Measurements from ENCODE around the gene MAD1L1. TPM values are rescaled to one million over a fixed set of nuclear protein-coding genes. Genes with fewer than 3 reads are reported as not detected.

The MAD1L1 gene
- total RNA-seq, 1 donor from 2014 or later: 53.8 TPM

DNA sequence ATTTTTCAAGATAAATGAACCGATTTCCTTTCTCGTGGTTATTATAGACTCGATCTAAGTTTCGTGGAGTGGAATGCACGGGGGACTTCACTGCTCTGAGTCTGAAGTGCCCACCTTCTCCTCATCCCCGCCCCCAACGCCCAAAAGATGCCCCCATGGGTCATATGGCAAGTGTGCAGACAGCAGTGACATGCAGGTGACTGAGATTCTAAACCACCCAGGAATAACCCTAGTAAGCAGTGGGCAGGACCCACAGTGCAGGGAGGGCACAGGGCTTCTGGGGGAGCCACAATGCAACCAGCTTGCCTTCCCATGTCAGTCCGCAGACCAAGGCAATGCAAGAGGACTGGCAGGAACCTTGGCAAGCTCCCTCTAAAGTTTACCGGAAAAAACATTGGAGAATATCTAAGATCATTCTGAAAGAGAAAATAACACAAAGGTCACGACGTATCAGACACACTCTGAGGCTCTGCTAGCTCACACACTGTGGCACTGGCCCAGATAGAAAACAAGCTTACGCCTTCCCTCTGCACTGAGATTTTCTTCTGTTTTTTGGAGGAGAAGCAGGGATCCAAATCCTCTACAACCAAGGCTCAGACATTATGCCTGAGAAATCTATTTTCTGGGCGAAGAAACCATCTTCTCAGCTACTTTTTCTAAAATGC, 239.6 kb downstream of the MAD1L1 start:
- Mint-ChIP-seq H3K9me3 (no peaks in the 10 kb centered on the region), H3K4me3 (no peak overlapping the region), H3K4me1 (no peaks in the 10 kb centered on the region), H3K27ac (ENCODE audit: unreplicated experiment) (peak overlapping the region; percentile 47), H3K36me3 (ENCODE audit: low read depth) (no peaks in the 10 kb centered on the region), H3K27me3 (ENCODE audit: low read depth) (no peaks in the 10 kb centered on the region)
- TF ChIP-seq, protein P1, sequence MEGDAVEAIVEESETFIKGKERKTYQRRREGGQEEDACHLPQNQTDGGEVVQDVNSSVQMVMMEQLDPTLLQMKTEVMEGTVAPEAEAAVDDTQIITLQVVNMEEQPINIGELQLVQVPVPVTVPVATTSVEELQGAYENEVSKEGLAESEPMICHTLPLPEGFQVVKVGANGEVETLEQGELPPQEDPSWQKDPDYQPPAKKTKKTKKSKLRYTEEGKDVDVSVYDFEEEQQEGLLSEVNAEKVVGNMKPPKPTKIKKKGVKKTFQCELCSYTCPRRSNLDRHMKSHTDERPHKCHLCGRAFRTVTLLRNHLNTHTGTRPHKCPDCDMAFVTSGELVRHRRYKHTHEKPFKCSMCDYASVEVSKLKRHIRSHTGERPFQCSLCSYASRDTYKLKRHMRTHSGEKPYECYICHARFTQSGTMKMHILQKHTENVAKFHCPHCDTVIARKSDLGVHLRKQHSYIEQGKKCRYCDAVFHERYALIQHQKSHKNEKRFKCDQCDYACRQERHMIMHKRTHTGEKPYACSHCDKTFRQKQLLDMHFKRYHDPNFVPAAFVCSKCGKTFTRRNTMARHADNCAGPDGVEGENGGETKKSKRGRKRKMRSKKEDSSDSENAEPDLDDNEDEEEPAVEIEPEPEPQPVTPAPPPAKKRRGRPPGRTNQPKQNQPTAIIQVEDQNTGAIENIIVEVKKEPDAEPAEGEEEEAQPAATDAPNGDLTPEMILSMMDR (conservative IDR thresholded peaks at IDR 0.05): no peak
- no peak for DNase-seq (ENCODE audit: low read depth, low spot score)

DNA sequence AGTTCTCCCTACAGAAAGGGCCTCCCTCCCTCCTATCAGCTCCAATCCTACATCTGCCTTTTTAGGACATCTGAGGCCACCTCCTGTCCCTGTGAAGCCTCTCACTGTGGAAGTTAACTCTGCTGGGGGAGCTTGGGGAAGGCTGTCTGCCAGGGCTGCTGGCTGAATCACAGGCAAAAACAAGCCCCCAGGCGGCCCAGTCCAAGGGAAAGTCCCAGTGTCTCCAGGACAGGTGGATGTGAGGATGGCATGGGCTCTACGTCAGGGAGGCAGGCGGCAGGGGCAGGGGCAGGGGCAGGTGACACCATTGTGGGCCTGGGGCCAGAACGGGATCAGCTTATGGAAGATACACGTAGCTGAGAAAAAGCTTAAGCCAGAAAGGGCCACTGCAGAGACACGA, 240.2 kb downstream of the MAD1L1 start:
- H3K4me3 Mint-ChIP-seq: no peak overlapping the region
- no peaks in the 10 kb centered on the region for H3K36me3 Mint-ChIP-seq (ENCODE audit: low read depth)
- no peaks in the 10 kb centered on the region for H3K27me3 Mint-ChIP-seq (ENCODE audit: low read depth)
- no peaks in the 10 kb centered on the region for H3K9me3 Mint-ChIP-seq
- TF ChIP-seq, protein P1 (conservative IDR thresholded peaks at IDR 0.05): no peak
- DNase-seq (ENCODE audit: low read depth, low spot score): no peak
- no peaks in the 10 kb centered on the region for H3K4me1 Mint-ChIP-seq
- no peak overlapping the region for H3K27ac Mint-ChIP-seq (ENCODE audit: unreplicated experiment)

DNA sequence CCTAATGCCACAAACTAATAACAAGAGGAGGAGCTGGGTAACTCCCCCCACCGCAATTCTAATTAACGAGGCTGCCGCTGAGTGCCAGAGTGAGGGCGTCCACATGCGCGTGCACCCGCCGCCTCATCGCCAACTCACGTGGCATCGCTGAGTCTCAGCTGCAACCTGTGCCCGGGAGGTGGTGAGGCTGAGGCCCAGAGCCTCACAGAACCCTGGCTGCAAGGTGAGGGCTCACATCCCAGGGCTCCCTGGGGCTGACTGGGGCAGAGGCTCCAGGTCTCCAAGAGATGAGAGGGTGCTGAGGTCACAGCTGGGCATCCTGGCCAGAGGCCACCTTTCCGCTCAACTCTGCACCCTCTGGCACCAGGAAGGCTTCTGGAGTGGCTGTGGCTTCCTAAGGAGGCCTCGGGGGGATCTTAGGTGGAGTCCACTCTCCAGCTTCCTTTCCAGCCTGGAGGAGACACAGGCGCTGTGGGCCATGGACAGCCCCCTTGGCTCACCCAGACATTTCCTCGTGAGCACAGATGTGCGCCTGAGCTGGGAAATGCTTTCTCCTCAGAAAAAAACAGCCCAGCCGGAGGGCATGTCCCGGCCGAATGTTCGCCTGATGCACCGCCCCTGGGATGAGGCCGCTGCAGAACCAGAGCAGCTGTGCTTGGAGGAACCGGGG, 242.6 kb downstream of the MAD1L1 start:
- no peak overlapping the region for H3K27ac Mint-ChIP-seq (ENCODE audit: unreplicated experiment)
- H3K4me1 Mint-ChIP-seq: no peaks in the 10 kb centered on the region
- no peaks in the 10 kb centered on the region for H3K27me3 Mint-ChIP-seq (ENCODE audit: low read depth)
- H3K9me3 Mint-ChIP-seq: no peaks in the 10 kb centered on the region
- TF ChIP-seq, protein P1 (conservative IDR thresholded peaks at IDR 0.05): no peak
- H3K36me3 Mint-ChIP-seq (ENCODE audit: low read depth): peaks cover 3% of the 10 kb centered on the region
- no peak overlapping the region for H3K4me3 Mint-ChIP-seq
- no peak for DNase-seq (ENCODE audit: low read depth, low spot score)

DNA sequence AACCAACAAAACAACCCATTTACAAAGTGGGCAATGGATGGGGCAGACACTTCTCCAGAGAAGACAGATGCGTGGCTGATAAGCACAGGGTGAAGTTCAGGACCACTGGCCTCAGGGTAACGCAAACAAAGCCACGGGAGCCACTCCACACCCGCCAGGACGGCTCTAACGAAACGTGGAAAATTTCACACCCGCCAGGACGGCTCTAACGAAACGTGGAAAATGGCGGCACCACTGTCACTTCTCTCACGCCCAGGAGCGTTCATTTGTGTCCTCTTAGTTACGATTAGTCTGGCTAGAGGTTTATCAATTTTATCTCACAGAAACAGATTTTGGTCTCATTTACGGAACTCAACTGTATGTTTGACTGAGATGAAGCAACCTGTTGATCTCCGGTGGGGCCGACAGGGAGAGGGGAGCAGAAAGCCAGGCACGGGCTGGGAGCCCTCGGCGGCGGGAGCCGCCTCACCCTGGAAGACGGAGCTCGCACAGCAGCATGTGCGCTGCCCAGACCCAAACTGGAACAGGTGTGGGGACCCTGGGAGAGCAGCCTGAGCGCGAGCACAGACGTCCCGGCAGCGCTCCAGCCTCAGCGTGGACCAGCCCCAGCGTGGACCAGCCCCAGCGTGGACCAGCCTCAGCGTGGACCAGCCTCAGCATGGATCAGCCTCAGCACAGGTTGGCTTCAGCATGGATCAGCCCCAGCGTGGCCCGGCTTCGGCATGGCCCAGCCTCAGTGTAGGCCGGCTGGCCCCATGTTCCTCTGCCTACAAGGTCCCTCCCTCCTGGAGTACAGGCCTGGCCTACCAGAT, 243.5 kb downstream of the MAD1L1 start:
- Mint-ChIP-seq H3K27me3 (ENCODE audit: low read depth) (no peaks in the 10 kb centered on the region), H3K9me3 (no peaks in the 10 kb centered on the region), H3K27ac (ENCODE audit: unreplicated experiment) (peak overlapping the region; percentile 27), H3K36me3 (ENCODE audit: low read depth) (peaks cover 3% of the 10 kb centered on the region), H3K4me3 (no peak overlapping the region), H3K4me1 (no peaks in the 10 kb centered on the region)
- DNase-seq (ENCODE audit: low read depth, low spot score): no peak
- TF ChIP-seq, protein P1 (conservative IDR thresholded peaks at IDR 0.05): no peak

DNA sequence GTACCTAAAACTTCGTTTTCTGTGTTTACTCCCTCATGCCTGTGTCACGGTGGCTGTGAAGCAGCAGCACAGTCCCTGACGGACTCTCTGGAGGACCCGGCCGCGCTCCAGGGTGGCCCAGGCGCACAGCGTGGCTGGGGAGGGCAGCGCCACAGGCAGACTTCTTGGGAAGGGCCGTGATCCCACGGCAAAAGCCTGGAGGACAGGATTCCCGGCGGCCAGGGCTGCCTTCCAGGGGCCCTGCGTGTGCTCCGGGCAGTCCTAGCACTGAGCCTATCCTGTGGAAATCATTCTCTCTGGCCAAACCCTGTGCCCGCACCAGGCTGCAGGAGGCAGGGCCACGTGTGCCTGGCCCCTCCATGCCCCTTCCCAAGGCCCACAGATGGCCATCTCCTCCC, 244.2 kb downstream of the MAD1L1 start:
- no peaks in the 10 kb centered on the region for H3K4me1 Mint-ChIP-seq
- H3K27ac Mint-ChIP-seq (ENCODE audit: unreplicated experiment): no peak overlapping the region
- H3K9me3 Mint-ChIP-seq: no peaks in the 10 kb centered on the region
- H3K36me3 Mint-ChIP-seq (ENCODE audit: low read depth): peaks cover 3% of the 10 kb centered on the region
- H3K27me3 Mint-ChIP-seq (ENCODE audit: low read depth): no peaks in the 10 kb centered on the region
- no peak overlapping the region for H3K4me3 Mint-ChIP-seq
- DNase-seq (ENCODE audit: low read depth, low spot score): no peak
- TF ChIP-seq, protein P1 (conservative IDR thresholded peaks at IDR 0.05): no peak

All from neural crest cell (in vitro differentiated cells).